Activated CD8-positive, alpha-beta T cell treated with anti-CD3 and anti-CD28 coated beads for 36 hours (primary cell): Measurements from ENCODE around the gene GAB3. TPM values are rescaled to one million over a fixed set of nuclear protein-coding genes. Genes with fewer than 3 reads are reported as not detected.

Source experiments
- ATAC-seq: fragments of 200-7000 bp; cut with Tn5 transposase; one replicate; pipeline ENCODE4 v1.10.0; 2021; ENCODE audit warnings: mild to moderate bottlenecking, moderate library complexity
- CTCF ChIA-PET: fragments of 350-600 bp; sonication (Branson Sonifier 250); formaldehyde crosslinking; loops from one replicate; lab custom pipeline; 2021; ENCODE audit warnings: antibody characterized with exemption; lab: Charles Lee
- POLR2A ChIA-PET: fragments of 350-600 bp; sonication (Branson Sonifier 250); formaldehyde crosslinking; loops from one replicate; lab custom pipeline; 2021; ENCODE audit warnings: antibody characterized with exemption; lab: Charles Lee
- DNase-seq: peaks from one replicate; pipeline ENCODE4 v3.0.0-alpha.2; 2020
- H3K27ac Mint-ChIP-seq: one replicate; pipeline ENCODE4 v1.8.0; 2021; ENCODE audit warnings: mild to moderate bottlenecking, mixed read lengths
- H3K27me3 Mint-ChIP-seq: one replicate; pipeline ENCODE4 v1.8.0; 2021; ENCODE audit warnings: mixed read lengths
- H3K36me3 Mint-ChIP-seq: one replicate; pipeline ENCODE4 v1.8.0; 2021; ENCODE audit warnings: low read depth, mixed read lengths
- H3K4me1 Mint-ChIP-seq: one replicate; pipeline ENCODE4 v1.8.0; 2021; ENCODE audit warnings: low read depth, mixed read lengths
- H3K4me3 Mint-ChIP-seq: one replicate; pipeline ENCODE4 v1.8.0; 2021; ENCODE audit warnings: mild to moderate bottlenecking, moderate library complexity, mixed read lengths
- H3K9me3 Mint-ChIP-seq: one replicate; pipeline ENCODE4 v1.8.0; 2021; ENCODE audit warnings: mixed read lengths
- intact Hi-C: fragments of 100-400 bp; cut with micrococcal nuclease; formaldehyde crosslinking; loops from one replicate; pipeline ENCODE4 v1.10.0; 2022
- total RNA-seq, 2 experiments: library from RNA; stranded (reverse); gene quantifications; one replicate each; pipeline ENCODE4 v1.2.3, GENCODE V29; 2021
- TF ChIP-seq, protein P1 (sequence below): fragments of 200-600 bp; IDR thresholded peaks from one replicate; pipeline ENCODE4 v1.8.0; 2022; ENCODE audit warnings: antibody characterized with exemption, mild to moderate bottlenecking

The GAB3 gene
- total RNA-seq, 2 experiments from 2014 or later, result 3.9 to 5.0 TPM

- CTCF ChIA-PET, result interaction anchor here (0.9 kb wide), 1 partner anchor 9 kb away, joined by 3 read pairs; no protein-coding TSS in a partner anchor
- TF ChIP-seq, protein P1, sequence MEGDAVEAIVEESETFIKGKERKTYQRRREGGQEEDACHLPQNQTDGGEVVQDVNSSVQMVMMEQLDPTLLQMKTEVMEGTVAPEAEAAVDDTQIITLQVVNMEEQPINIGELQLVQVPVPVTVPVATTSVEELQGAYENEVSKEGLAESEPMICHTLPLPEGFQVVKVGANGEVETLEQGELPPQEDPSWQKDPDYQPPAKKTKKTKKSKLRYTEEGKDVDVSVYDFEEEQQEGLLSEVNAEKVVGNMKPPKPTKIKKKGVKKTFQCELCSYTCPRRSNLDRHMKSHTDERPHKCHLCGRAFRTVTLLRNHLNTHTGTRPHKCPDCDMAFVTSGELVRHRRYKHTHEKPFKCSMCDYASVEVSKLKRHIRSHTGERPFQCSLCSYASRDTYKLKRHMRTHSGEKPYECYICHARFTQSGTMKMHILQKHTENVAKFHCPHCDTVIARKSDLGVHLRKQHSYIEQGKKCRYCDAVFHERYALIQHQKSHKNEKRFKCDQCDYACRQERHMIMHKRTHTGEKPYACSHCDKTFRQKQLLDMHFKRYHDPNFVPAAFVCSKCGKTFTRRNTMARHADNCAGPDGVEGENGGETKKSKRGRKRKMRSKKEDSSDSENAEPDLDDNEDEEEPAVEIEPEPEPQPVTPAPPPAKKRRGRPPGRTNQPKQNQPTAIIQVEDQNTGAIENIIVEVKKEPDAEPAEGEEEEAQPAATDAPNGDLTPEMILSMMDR, result no peak
These were observed 7.8 kb upstream of the GAB3 start for GRCh38 chrX:154758696-154759095.

DNA sequence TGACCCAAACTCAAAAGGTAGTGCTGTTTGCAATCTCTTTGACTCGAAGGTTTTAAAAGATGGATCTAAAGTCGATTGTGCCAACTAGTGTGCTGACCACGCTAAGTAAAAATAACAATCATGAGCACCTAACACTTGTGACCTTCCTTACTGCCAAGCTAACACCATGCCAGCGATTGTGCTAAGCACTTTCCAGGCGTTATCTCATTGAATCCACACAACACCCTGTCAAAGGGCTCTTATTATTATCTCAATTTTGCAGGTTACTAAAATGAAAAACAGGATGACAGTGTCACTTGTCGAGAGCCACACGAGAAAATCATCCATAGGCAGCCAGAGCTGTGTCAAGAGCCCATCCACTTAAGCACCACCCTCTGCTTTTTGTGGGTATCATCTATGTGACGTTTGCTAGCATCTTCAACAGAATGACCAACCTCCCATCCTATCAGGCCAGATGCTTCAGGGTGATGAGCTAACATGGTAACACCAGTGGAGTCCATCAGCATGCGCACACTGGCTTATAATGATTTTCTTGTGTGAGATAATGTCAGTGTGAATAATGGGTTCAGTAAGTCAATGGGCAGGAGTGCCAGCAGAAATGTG, 893 bp upstream of the GAB3 start:
- Mint-ChIP-seq H3K4me3 (peak overlapping the region; percentile 65), H3K36me3 (no peaks in the 10 kb centered on the region), H3K9me3 (no peaks in the 10 kb centered on the region), H3K27ac (peak overlapping the region; percentile 23), H3K4me1 (peaks cover 23% of the 10 kb centered on the region), H3K27me3 (no peaks in the 10 kb centered on the region)
- CTCF ChIA-PET, result interaction anchor here (1.1 to 5.8 kb wide), 6 partner anchors 11 to 80 kb away, joined by 3 to 70 read pairs (median 28); partner anchors contain the start of gene DKC1
- DNase-seq, result no peak
- intact Hi-C loops, result no loop called here
- no peak for ATAC-seq
- POLR2A ChIA-PET, result interaction anchor here (0.6 to 1.5 kb wide), 5 partner anchors 10 to 203 kb away, joined by 3 read pairs; no protein-coding TSS in a partner anchor
- TF ChIP-seq, protein P1, result no peak

More at GRCh38 chrX:154758696-154759095, 7.8 kb upstream of the GAB3 start:
- Mint-ChIP-seq H3K9me3 (no peaks in the 10 kb centered on the region), H3K27me3 (no peaks in the 10 kb centered on the region), H3K4me3 (no peak overlapping the region), H3K27ac (no peak overlapping the region), H3K36me3 (peaks cover 3% of the 10 kb centered on the region), H3K4me1 (peaks cover 16% of the 10 kb centered on the region)
- DNase-seq, result no peak
- ATAC-seq, result no peak
- POLR2A ChIA-PET, result no interaction called here
- intact Hi-C loops, result no loop called here

DNA sequence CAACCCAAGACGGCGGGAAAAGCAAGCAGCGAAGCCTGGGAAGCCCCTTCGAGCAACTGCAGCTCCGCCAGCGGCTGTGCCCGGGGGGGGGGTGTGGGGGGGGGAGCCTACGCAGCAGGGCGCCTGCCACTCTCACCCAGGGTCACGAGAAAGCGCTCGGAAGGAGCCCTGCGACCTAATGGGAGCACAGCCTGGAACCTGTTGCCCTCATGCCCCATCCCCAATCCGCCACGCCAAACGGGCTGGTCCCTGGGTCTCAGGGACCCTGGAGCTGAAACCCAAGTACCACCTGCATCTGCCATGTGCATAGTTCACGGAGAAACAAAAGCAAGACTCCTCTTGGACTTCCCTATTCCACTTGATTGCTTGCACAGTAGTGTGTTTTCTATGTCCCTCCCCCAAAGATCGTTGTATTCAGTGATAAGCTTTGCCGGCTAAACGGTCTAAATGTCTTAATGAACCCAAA, 359 bp upstream of the GAB3 start:
- POLR2A ChIA-PET, result interaction anchor here (0.6 to 1.5 kb wide), 7 partner anchors 11 to 202 kb away, joined by 3 to 12 read pairs (median 3); partner anchors contain the start of gene DKC1
- intact Hi-C loops, result no loop called here
- Mint-ChIP-seq H3K27ac (peak overlapping the region; percentile 23), H3K4me3 (peak overlapping the region; percentile 65), H3K27me3 (no peaks in the 10 kb centered on the region), H3K36me3 (no peaks in the 10 kb centered on the region), H3K4me1 (peaks cover 23% of the 10 kb centered on the region), H3K9me3 (no peaks in the 10 kb centered on the region)
- ATAC-seq (no peak), DNase-seq (no peak)
- CTCF ChIA-PET, result interaction anchor here (0.9 to 5.8 kb wide), 7 partner anchors 12 to 89 kb away, joined by 3 to 70 read pairs (median 18); partner anchors contain the start of gene DKC1
- TF ChIP-seq, protein P1, result no peak

GRCh38 chrX:154749856-154750255, 1.0 kb downstream of the GAB3 start:
- H3K27me3 Mint-ChIP-seq, result no peaks in the 10 kb centered on the region
- H3K9me3 Mint-ChIP-seq, result no peaks in the 10 kb centered on the region
- ChIA-PET CTCF (interaction anchor here (1.0 to 5.8 kb wide), 10 partner anchors 9 to 201 kb away, joined by 3 to 70 read pairs (median 14); partner anchors contain the start of gene DKC1), POLR2A (interaction anchor here (0.6 to 1.5 kb wide), 2 partner anchors 12 to 24 kb away, joined by 3 to 12 read pairs; partner anchors contain the start of gene DKC1)
- peak overlapping the region; percentile 74 for H3K4me3 Mint-ChIP-seq
- DNase-seq (no peak), ATAC-seq (no peak)
- H3K4me1 Mint-ChIP-seq, result peaks cover 26% of the 10 kb centered on the region
- H3K27ac Mint-ChIP-seq, result peak overlapping the region; percentile 52
- TF ChIP-seq, protein P1, result no peak
- H3K36me3 Mint-ChIP-seq, result peaks cover 3% of the 10 kb centered on the region
- intact Hi-C loops, result no loop called here
